ENCODE data around the gene VAMP8.
"Not testable (repeated sequence)": the region's sequence is repeated elsewhere in the genome, so short reads cannot be mapped to it uniquely, and the experiment has no call there.

Gene VAMP8

GRCh38 chr2:85579266-85579935 lies 2.0 kb downstream of the VAMP8 start:
- DNase-seq (ENCODE audit: low read depth in 2 of 2): no peak

DNA sequence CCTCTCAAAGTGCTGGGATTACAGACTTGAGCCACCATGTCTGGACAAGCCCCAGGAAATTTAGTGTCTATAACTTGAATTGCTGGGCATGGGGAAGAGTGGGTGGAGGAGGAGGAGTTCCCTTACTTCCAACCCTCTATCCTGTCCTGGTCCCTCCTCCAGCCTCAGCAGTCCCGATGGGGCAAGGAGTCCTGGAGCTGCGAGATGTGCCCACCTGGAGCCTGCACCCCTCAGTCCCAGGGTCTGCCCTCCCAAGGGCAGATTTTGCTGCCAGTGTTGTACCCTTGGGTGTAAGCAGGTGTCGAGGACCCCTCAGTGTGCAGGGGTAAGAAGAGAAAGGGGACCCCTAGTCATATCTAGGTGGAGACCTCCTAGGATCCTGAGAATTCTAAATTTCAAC lies 2.8 kb downstream of the VAMP8 start:
- DNase-seq (ENCODE audit: low read depth in 2 of 2): no peak

DNA sequence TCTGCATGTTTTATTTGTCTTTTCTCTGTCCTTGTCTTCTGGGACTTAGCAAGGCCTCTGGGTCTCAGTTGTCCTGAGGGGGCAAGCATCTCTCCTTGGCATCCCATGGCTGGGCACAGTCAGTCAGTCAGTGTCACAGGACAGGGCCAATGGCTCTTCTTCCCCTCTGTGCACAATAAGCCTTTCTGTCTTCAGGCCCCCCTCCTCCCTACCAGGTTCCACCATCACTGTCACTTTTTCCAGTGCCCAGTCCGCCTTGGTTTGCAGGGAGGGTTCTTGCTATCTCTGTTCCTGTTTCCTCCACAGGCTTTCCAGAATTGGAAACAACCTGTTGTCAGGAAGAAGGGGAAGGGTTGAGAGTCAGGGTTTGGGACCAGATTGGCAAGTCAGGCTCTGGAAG lies 5.1 kb downstream of the VAMP8 start:
- DNase-seq (ENCODE audit: low read depth in 2 of 2): no peak

DNA sequence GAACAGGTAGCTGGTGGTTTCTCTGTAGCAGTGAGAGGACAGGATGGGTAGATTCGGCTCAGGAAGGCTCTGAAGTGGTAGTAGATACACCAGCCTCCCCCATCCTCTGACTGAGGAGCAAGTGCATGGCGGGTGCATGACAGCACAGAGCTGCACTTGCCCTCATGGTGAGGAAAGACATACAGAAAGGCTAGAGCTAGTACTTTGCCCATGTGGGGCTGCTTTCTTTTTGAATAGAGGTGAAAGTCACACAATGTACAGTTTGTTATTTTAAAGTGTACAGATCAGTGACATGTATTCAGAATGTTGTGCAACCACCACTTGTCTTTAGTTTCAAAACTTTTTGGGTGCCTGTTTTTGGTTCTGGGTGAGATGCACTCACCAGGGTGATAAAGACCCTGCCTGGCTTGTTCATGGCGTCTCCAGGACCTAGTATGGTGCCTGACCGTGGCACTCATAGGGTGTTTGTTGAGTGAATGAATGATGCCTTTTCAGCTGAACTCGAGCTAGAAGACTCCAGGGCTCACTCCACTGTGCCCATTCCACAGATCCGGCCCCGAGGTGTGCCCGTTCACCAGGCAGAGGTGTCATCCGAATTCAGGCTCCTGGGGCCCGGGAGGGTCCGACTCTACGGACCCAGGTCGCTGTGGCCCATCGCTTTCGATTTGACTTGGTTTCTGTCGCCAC lies 6.4 kb downstream of the VAMP8 start:
- DNase-seq (ENCODE audit: low read depth in 2 of 2): no peak

DNA sequence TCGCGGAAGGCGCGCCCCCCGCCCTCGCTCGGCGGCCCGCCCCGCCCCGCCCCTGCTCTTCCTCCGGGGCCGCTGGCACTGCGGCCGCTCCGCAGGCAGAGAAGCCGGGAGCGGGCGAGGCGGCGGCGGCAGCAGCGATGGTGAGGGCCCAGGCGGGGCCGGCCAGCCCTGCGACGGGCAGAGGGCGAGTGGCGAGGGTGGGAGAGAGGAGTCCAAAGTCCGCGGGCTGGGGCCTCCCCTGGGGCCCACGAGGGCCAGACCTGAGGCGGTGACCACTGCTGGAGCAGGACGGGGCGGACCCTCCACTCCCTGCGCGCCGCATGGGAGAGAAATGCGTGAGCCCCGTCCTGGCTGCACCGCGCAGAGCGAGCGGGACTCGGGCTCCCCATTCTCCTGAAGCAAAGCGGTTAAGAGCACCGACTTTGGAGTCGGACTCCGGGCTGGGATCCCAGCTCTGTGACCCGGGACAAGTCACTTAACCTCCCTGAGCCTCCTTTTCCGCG lies 7.0 kb downstream of the VAMP8 start, which contains the start of gene VAMP5:
TSS of gene VAMP5 (plus strand) at position 78 of the 503 bp plus-strand sequence. CDS start at position 138, 60 bp downstream.
- no peak for DNase-seq (ENCODE audit: low read depth in 2 of 2)

DNA sequence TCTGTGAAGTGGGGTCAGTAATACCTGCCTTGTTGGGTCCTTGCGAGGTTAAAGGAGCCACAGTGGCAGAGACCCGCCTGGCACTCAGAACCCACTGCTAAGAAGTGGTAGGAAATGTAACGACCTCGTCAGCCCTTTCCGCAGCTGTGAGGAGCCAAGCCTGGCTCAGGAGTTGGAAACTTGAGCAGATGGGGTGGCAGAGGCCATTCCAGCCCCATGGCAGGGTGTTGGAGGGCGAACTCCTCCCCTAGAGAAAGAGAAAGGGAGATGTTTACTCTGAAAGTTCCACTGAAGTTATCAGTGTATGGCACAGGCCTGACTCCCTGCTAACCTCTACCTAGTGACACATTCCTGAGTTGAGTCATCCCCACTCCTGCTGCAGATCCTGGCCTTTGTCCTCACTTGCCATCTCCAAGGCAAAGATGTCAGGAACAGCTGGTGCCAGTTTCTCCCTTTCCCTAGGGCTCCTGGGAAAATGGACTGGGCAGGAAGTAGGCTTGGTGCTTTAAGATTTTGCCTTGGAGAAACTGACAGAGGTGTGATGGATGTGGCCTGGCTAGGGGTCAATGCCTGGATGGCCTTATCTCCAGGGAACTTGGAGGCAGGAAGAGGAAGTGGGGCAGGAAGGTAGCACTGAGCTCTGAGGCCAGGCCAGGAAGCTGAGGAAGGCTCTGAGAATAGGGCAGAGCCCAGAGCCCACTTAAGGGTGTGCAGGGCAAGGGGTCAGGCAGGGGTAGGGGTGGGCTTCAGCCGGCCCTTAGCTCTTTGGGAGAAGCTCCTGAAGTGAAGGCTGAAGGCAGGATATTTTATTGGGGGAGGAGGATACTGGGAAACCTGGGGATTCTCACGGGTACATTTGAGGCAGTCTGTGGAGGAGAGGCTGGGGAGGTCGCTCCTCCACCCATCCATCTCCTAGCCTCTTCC lies 7.7 kb downstream of the VAMP8 start:
- no peak for DNase-seq (ENCODE audit: low read depth in 2 of 2)

- DNase-seq (ENCODE audit: low read depth in 2 of 2): no peak
Observed at GRCh38 chr2:85585781-85586105, 8.4 kb downstream of the VAMP8 start.

- no peak for DNase-seq (ENCODE audit: low read depth in 2 of 2)
Observed at GRCh38 chr2:85588236-85588635, 10.8 kb downstream of the VAMP8 start.

DNA sequence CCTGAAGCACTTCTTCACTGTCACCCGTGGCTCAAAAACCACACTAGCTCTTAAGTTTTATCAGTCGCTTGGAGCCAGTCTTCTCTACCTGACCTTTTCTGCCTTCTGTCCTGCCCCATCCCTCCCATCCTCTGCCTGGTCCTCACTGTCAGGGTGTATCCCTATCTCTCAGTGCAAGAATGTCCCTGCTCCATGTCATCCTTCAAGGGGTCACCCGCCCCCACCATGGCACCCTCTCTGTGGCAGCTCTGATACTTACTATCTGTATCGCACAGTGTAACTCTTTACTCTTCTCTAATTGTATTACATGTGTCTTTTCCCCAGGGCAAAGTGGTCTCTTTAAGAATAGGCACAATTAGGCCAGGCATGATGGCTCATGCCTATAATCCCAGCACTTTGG lies 11.3 kb downstream of the VAMP8 start:
- no peak for DNase-seq (ENCODE audit: low read depth in 2 of 2)

DNA sequence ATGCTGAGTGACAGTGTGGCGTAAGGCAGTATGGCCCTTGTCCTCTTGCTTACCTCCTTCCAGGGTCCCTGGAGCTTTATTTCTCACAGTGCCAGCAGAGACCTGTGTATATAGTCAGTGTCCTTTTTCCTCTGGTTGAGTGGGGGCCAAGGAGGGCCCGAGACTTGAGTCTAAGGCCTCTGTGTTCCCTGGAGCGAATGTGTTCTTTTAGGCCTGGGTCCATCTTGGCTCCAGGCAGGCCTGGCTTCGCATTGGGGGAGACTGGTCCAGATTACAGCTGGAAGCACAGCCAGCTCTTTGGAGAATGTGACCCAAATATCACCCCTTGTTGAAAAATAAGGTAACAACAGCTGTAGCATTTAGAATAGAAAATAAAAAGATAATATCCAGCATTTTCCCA lies 11.8 kb downstream of the VAMP8 start:
- DNase-seq (ENCODE audit: low read depth in 2 of 2): no peak

GRCh38 chr2:85589982-85590791 lies 12.8 kb downstream of the VAMP8 start:
- DNase-seq (ENCODE audit: low read depth in 2 of 2): no peak

DNA sequence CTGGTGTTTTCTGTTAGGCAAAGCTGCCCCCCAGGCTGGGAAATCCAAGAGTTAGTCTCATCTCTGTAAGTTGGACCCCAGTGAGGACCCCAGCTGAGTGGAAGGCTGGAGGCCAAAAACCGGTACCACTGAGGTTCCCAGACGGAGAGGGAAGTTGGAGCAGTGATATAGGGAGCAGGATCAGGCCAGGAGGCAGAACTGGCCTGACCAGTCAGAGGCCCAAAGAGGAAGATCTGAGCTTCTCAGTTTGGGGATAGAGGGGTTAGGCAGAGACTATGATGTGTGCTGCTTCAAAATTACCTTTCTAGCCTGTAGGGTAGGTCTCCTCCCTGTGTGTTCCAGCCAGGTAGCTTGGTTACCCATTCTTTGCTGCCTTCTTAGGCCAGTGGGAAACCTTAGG lies 13.6 kb downstream of the VAMP8 start:
- no peak for DNase-seq (ENCODE audit: low read depth in 2 of 2)

DNA sequence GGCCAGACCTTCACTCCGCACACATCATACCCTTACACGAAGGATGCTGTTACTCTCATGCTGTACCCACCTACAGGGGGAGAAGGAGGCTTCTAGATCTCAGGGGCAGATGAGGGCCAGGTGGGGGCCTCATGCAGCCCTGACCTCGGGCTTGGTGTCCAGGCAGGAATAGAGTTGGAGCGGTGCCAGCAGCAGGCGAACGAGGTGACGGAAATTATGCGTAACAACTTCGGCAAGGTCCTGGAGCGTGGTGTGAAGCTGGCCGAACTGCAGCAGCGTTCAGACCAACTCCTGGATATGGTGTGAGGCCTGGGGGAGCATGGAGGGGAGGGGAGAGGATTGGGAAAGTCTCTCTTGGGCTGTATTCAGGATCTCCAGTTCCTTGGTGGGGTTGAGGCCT lies 14.2 kb downstream of the VAMP8 start:
- DNase-seq (ENCODE audit: low read depth in 2 of 2): no peak

- not testable (repeated sequence) for DNase-seq (ENCODE audit: low read depth in 2 of 2)
Observed at GRCh38 chr2:85592299-85592698, 14.9 kb downstream of the VAMP8 start.

- no peak for DNase-seq (ENCODE audit: low read depth in 2 of 2)
Observed at GRCh38 chr2:85593023-85593422, 15.6 kb downstream of the VAMP8 start.

DNA sequence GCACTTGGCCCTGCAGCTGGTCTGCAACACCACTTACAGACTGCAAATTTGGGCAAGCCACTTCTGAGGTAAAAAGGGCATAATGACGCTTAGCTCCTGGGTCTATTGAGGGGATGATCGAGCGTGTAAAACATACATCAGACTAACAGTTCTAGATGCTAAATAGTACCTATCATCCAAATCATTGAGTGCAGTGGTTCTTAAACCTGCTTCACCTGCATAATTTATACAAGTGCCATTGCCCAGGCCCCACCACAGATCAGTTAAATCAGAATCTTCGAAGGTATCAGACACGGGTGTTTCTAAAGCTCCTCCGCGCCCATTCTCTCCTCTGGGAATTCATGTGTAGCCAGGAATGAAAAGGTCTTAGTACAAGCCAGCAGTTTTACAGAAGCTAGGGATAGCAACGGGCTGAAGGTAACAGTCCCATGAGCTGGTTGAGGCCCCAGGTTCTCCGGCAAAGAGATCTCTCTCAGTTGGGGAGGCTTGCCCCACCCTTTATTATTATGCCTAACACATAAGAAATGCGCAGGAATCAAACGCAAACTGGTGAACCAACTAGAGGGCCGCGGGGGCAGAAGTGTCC lies 17.4 kb downstream of the VAMP8 start:
- no peak for DNase-seq (ENCODE audit: low read depth in 2 of 2)

- peak; percentile 71 to 84 for DNase-seq (ENCODE audit: low read depth in 2 of 2)
Observed at GRCh38 chr2:85595301-85596025, 18.1 kb downstream of the VAMP8 start, which contains the start of gene RNF181. Gene RNF181, plus strand, starts transcription at chr2:85595745. Its CDS starts 19 bp downstream, at chr2:85595764.

- DNase-seq (ENCODE audit: low read depth in 2 of 2): no peak
Observed at GRCh38 chr2:85596026-85596333, 18.6 kb downstream of the VAMP8 start.

- DNase-seq (ENCODE audit: low read depth in 2 of 2): no peak
Observed at GRCh38 chr2:85596486-85597143, 19.2 kb downstream of the VAMP8 start.

DNA sequence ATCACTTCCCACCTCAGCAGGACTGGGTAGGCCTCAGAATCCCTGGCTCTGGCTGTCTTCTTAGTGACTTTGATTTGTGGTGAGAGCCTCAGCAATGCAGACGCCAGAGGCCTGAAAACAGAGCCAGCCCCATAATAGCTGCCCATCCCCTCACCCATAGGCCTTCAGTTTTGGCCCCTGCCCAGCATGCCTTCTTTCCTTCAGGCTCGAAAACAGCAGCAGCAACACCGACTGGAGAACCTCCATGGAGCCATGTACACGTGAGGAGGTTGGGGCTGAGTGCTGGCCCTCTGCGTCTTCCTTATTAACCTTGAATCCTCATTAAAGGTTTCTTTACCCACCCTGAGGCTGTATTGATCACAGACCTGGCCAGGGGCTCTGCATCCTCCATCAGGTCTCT lies 19.9 kb downstream of the VAMP8 start:
- no peak for DNase-seq (ENCODE audit: low read depth in 2 of 2)
